ENCODE measurements around the gene TSC22D2. TPM values are rescaled to one million over a fixed set of nuclear protein-coding genes. Genes with fewer than 3 reads are reported as not detected.

Gene TSC22D2
- total RNA-seq, 4 donors from 2014 or later: 19.0 to 35.2 (median 22.2) TPM

DNA sequence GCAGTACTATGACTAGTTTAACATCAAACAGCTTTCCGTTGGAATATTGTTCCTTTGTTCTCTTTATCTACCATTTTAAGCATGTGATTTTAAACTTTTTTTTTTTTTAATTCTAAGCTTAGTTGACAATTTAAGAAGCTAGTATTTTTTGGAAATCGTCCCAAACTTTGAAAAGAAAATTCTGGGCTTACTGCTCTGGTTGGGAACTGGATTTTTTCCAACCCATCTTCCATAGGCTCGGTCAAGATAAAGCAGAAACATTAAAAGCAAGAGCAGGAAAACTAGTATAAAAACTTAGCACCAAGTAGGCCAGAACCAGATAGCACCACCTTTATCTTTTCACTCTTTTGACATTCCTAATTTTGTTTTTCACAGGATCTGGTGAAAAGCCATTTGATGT lies 49.9 kb downstream of the TSC22D2 start:
- no peak overlapping the region for H3K4me3 ChIP-seq
- no peak overlapping the region for H3K27ac ChIP-seq
- DNase-seq: no peak
- no peaks in the 10 kb centered on the region for H3K27me3 ChIP-seq
- no peak for TF ChIP-seq POLR2A (IDR thresholded peaks at IDR 0.05)
- TF ChIP-seq, protein P1, sequence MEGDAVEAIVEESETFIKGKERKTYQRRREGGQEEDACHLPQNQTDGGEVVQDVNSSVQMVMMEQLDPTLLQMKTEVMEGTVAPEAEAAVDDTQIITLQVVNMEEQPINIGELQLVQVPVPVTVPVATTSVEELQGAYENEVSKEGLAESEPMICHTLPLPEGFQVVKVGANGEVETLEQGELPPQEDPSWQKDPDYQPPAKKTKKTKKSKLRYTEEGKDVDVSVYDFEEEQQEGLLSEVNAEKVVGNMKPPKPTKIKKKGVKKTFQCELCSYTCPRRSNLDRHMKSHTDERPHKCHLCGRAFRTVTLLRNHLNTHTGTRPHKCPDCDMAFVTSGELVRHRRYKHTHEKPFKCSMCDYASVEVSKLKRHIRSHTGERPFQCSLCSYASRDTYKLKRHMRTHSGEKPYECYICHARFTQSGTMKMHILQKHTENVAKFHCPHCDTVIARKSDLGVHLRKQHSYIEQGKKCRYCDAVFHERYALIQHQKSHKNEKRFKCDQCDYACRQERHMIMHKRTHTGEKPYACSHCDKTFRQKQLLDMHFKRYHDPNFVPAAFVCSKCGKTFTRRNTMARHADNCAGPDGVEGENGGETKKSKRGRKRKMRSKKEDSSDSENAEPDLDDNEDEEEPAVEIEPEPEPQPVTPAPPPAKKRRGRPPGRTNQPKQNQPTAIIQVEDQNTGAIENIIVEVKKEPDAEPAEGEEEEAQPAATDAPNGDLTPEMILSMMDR (IDR thresholded peaks at IDR 0.05): no peak
- peaks cover 0 to 5% (median 0%) of the 10 kb centered on the region in 4 donors for H3K4me1 ChIP-seq
- peaks cover 0 to 17% (median 0%) of the 10 kb centered on the region in 3 donors for H3K36me3 ChIP-seq
- no peaks in the 10 kb centered on the region for H3K9me3 ChIP-seq

DNA sequence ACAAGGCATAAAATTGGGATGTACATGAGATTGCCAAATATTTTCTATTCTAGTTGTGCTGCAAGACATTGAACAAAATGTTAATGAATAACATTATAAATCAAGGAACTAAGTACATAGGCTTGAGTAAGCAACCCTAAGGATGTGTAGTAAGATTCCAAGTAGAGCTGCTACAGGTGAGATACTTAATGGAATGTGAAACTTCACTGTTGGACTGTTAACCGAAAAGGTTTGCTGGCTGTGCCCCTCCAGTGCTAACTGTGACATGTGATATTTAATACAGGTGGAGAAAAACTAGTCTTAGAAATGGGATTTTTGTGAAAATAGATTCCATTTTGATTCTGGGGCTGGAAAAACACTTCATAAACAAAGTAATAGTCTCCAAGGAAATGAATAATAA lies 52.4 kb downstream of the TSC22D2 start:
- Histone ChIP-seq H3K36me3 (peaks cover 0 to 17% (median 0%) of the 10 kb centered on the region in 3 donors), H3K27ac (no peak overlapping the region), H3K27me3 (no peaks in the 10 kb centered on the region), H3K4me3 (no peak overlapping the region), H3K9me3 (no peaks in the 10 kb centered on the region), H3K4me1 (no peaks in the 10 kb centered on the region)
- no peak for DNase-seq
- TF ChIP-seq POLR2A (IDR thresholded peaks at IDR 0.05): no peak
- TF ChIP-seq, protein P1 (IDR thresholded peaks at IDR 0.05): no peak

DNA sequence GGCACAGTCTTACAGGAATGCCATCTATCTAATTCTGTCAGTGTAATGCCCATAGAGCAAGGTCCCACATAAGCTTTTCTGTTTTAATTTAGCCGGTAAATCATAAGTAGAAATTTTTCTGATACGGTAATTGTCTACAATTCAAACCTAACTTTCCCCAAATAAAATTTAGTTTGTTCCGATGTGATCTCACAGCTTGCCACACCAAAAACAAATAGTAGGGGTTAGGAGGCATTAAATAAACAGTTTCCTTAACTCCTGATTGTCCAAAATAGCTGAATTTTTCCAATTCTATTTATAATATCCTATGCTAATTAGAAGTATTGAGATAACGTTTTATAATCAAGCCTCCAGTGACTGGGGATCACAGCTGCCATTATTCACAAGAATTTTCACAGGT lies 53.3 kb downstream of the TSC22D2 start:
- Histone ChIP-seq H3K9me3 (no peaks in the 10 kb centered on the region), H3K27me3 (no peaks in the 10 kb centered on the region), H3K4me3 (no peak overlapping the region), H3K36me3 (peaks cover 0 to 17% (median 0%) of the 10 kb centered on the region in 3 donors), H3K27ac (no peak overlapping the region), H3K4me1 (no peaks in the 10 kb centered on the region)
- TF ChIP-seq, protein P1 (IDR thresholded peaks at IDR 0.05): no peak
- TF ChIP-seq POLR2A (IDR thresholded peaks at IDR 0.05): no peak
- DNase-seq: no peak

DNA sequence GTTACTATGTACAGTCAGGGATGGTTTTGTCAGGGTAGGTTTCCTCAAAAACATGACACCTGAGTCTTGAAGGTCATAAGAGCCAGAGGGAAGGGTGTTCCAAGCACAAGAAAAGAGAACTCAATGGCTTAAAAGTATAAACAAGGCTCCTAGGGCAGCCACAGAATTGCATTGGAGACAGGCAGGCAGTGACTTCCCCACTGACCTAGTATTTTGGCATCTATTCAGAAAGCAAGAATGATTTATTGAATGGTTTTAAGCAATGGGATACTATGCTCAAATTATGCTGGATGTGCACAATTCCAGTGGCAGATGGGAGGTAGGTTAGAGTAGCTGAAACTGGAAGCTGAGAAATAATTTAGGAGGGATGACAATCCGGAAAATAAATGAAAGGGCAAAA lies 54.0 kb downstream of the TSC22D2 start:
- H3K36me3 ChIP-seq: peaks cover 0 to 17% (median 0%) of the 10 kb centered on the region in 3 donors
- no peak overlapping the region for H3K27ac ChIP-seq
- no peak overlapping the region for H3K4me3 ChIP-seq
- no peaks in the 10 kb centered on the region for H3K9me3 ChIP-seq
- H3K27me3 ChIP-seq: no peaks in the 10 kb centered on the region
- TF ChIP-seq, protein P1 (IDR thresholded peaks at IDR 0.05): no peak
- TF ChIP-seq POLR2A (IDR thresholded peaks at IDR 0.05): no peak
- no peak for DNase-seq
- no peaks in the 10 kb centered on the region for H3K4me1 ChIP-seq

DNA sequence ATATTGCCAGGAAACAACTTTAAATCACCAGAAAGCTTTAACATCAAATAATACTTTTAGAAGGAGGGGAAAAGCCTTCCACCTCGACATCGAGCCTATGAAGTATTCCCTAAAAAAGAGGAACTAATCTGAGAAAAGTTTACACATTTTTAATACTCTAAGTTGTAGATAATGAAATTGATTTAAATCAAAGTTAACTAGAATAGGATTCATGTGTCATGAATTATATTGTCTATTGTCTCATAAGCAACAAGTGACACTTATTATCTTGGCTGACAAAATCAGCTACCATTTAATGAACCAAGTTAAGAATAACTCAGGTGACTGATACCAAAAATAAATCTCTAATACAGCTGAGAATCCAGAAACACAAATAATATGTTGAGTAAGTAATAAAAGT lies 56.6 kb downstream of the TSC22D2 start:
- no peaks in the 10 kb centered on the region for H3K36me3 ChIP-seq
- H3K27ac ChIP-seq: no peak overlapping the region
- DNase-seq: no peak
- no peak for TF ChIP-seq POLR2A (IDR thresholded peaks at IDR 0.05)
- TF ChIP-seq, protein P1 (IDR thresholded peaks at IDR 0.05): no peak
- no peaks in the 10 kb centered on the region for H3K9me3 ChIP-seq
- no peak overlapping the region for H3K4me3 ChIP-seq
- no peaks in the 10 kb centered on the region for H3K27me3 ChIP-seq
- H3K4me1 ChIP-seq: peaks cover 0 to 8% (median 0%) of the 10 kb centered on the region in 4 donors

DNA sequence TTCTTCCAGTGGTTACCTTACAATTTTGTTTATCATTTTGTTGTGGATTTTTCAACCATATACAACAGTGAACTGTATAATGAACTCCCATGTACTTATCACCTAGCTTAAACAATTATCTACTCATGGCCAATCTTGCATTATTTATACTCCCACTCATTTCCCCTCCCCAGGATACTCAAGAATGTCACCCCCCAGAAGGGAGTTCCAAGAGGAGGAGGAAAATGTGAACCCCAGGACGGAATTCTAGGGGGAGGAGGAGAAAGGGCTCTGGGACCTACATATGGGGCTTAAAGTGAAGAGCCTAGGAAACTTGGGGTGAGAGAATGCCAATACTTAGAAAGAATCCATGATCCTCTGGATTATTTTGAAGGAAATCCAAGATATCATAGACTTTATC lies 59.3 kb downstream of the TSC22D2 start:
- Histone ChIP-seq H3K9me3 (no peaks in the 10 kb centered on the region), H3K4me1 (peaks cover 0 to 12% (median 0%) of the 10 kb centered on the region in 4 donors), H3K36me3 (no peaks in the 10 kb centered on the region), H3K4me3 (no peak overlapping the region), H3K27ac (no peak overlapping the region), H3K27me3 (no peaks in the 10 kb centered on the region)
- DNase-seq: no peak
- no peak for TF ChIP-seq POLR2A (IDR thresholded peaks at IDR 0.05)
- TF ChIP-seq, protein P1 (IDR thresholded peaks at IDR 0.05): no peak
